Effector memory CD4-positive, alpha-beta T cell (primary cell): ENCODE results near the gene ATP8A2.

Source experiments
- DNase-seq, 3 donors: peaks; one replicate each; pipeline ENCODE4 v3.0.0-alpha.2; 2020
- H3K27ac ChIP-seq: 2 replicates; pipeline ENCODE4 v1.7.0; 2013; ENCODE audit warnings: mild to moderate bottlenecking, low read length, moderate library complexity; ENCODE audit not compliant: insufficient read depth, poor library complexity, severe bottlenecking
- H3K27me3 ChIP-seq: replicated peaks from 2 replicates; pipeline ENCODE4 v1.7.0; 2013; ENCODE audit warnings: mild to moderate bottlenecking, low read length; ENCODE audit not compliant: insufficient read depth, control insufficient read depth, poor library complexity, severe bottlenecking
- H3K36me3 ChIP-seq: 2 replicates; pipeline ENCODE4 v1.7.0; 2013; ENCODE audit warnings: mild to moderate bottlenecking, low read length, moderate library complexity; ENCODE audit not compliant: control insufficient read depth, insufficient read depth
- H3K4me1 ChIP-seq: 2 replicates; pipeline ENCODE4 v1.7.0; 2013; ENCODE audit warnings: low read length, mild to moderate bottlenecking; ENCODE audit not compliant: control insufficient read depth, insufficient read depth, poor library complexity, severe bottlenecking
- H3K4me3 ChIP-seq: 2 replicates; pipeline ENCODE4 v1.7.0; 2013; ENCODE audit warnings: low read length, low read depth, mild to moderate bottlenecking; ENCODE audit not compliant: insufficient read depth, poor library complexity, severe bottlenecking
- H3K9me3 ChIP-seq: 2 replicates; pipeline ENCODE4 v1.7.0; 2013; ENCODE audit warnings: mild to moderate bottlenecking, low read length, moderate library complexity; ENCODE audit not compliant: control insufficient read depth

Gene ATP8A2

DNA sequence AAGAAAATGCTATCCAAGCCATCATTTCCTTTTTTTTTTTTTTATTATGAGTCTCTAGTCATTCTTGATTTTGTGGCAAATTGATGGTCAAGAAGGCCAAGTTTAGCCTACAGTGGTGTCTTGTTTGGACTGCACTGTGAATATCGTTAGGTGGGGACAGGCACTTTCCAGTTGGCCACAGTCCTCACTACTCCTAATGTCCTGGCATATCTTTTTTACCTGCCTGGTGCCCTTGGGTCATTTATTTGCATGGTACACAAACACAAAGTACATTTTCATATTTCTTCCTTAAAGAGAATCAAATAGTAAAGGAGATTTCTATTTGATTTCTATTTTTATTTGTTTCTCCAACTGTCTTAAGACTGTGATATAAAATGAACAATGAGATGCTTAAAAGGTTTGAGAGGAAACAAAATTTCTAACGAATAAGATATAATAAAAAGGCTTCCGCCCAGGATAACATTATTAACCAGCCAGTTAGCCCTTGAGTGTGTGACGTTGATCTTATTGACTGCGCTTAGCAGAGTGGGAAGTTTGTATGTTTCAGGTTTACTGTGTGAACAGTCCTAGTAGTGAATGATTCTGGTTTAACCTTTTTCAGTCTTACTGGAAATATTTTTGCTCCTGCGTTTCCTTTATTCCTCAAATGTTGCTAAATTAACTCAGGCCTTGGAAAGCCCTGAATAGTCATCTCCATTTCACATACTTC lies 312.0 kb downstream of the ATP8A2 start:
- Histone ChIP-seq H3K4me3 (no peak overlapping the region), H3K36me3 (no peaks in the 10 kb centered on the region), H3K9me3 (no peaks in the 10 kb centered on the region), H3K27ac (no peak overlapping the region), H3K4me1 (no peaks in the 10 kb centered on the region), H3K27me3 (no peaks in the 10 kb centered on the region)
- no peak for DNase-seq

- no peak for DNase-seq
- H3K9me3 ChIP-seq: no peaks in the 10 kb centered on the region
Observed at GRCh38 chr13:25684491-25684890, 312.7 kb downstream of the ATP8A2 start.

GRCh38 chr13:25686831-25687470 lies 315.2 kb downstream of the ATP8A2 start:
- H3K27ac ChIP-seq: no peak overlapping the region
- no peak overlapping the region for H3K4me3 ChIP-seq
- no peaks in the 10 kb centered on the region for H3K4me1 ChIP-seq
- no peaks in the 10 kb centered on the region for H3K27me3 ChIP-seq
- no peaks in the 10 kb centered on the region for H3K36me3 ChIP-seq
- H3K9me3 ChIP-seq: no peaks in the 10 kb centered on the region
- DNase-seq: no peak

More at GRCh38 chr13:25684491-25684890, 312.7 kb downstream of the ATP8A2 start:
- H3K36me3 ChIP-seq: no peaks in the 10 kb centered on the region
- H3K4me3 ChIP-seq: no peak overlapping the region
- H3K27me3 ChIP-seq: no peaks in the 10 kb centered on the region
- no peak overlapping the region for H3K27ac ChIP-seq
- no peaks in the 10 kb centered on the region for H3K4me1 ChIP-seq

GRCh38 chr13:25687471-25688225 lies 315.9 kb downstream of the ATP8A2 start:
- Histone ChIP-seq H3K4me1 (no peaks in the 10 kb centered on the region), H3K36me3 (no peaks in the 10 kb centered on the region), H3K27me3 (no peaks in the 10 kb centered on the region), H3K9me3 (no peaks in the 10 kb centered on the region), H3K27ac (no peak overlapping the region), H3K4me3 (no peak overlapping the region)
- no peak for DNase-seq

DNA sequence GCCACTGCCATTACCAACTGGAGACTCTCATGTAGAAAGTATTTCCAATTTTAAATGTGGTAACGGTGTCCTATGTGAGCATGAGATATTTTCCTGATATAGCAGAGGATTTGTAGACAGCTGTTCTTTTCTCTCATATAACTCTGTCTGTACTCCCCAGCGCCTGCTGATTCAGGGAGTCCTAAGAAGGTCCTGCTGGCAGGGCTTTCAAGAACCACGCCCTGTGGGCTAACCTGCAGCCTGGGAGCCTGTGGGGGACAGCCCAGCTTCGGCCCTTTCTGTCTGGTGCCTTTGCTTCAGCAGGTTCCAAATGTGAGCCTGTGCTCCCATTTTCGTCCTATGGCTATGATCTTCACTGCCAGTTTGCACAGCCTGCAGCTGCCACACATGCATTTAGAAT lies 316.8 kb downstream of the ATP8A2 start:
- Histone ChIP-seq H3K27ac (no peak overlapping the region), H3K27me3 (no peaks in the 10 kb centered on the region), H3K4me1 (no peaks in the 10 kb centered on the region)

GRCh38 chr13:25689539-25689938 lies 317.8 kb downstream of the ATP8A2 start:
- H3K27me3 ChIP-seq: no peaks in the 10 kb centered on the region

More for the DNA sequence above, 316.8 kb downstream of the ATP8A2 start:
- Histone ChIP-seq H3K4me3 (no peak overlapping the region), H3K36me3 (no peaks in the 10 kb centered on the region), H3K9me3 (no peaks in the 10 kb centered on the region)
- no peak for DNase-seq

DNA sequence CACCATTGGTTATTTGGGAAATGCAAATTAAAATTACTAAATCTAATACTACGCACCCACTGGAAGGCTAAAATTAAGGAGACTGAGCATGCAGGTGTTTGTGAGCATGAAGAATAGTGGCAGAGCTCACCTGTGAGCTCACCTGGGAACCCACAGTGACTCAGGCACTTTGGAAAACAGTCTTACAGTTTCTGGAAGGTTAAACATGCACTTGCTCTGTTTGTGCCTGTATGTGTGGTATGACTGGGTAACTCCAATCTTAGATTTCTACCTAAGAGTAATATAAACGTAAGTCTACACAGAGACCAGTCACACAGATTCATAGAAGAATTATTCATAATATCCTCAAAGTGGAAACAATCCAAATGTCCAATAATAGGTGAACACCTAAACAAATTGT lies 318.8 kb downstream of the ATP8A2 start:
- Histone ChIP-seq H3K27ac (no peak overlapping the region), H3K4me1 (no peaks in the 10 kb centered on the region), H3K27me3 (no peaks in the 10 kb centered on the region), H3K4me3 (no peak overlapping the region), H3K9me3 (no peaks in the 10 kb centered on the region), H3K36me3 (no peaks in the 10 kb centered on the region)
- no peak for DNase-seq

More at GRCh38 chr13:25689539-25689938, 317.8 kb downstream of the ATP8A2 start:
- Histone ChIP-seq H3K4me3 (no peak overlapping the region), H3K27ac (no peak overlapping the region), H3K9me3 (no peaks in the 10 kb centered on the region), H3K4me1 (no peaks in the 10 kb centered on the region), H3K36me3 (no peaks in the 10 kb centered on the region)
- DNase-seq: no peak

- Histone ChIP-seq H3K4me3 (no peak overlapping the region), H3K27me3 (no peaks in the 10 kb centered on the region), H3K36me3 (no peaks in the 10 kb centered on the region), H3K9me3 (no peaks in the 10 kb centered on the region), H3K4me1 (no peaks in the 10 kb centered on the region), H3K27ac (no peak overlapping the region)
- no peak for DNase-seq
Observed at GRCh38 chr13:25691654-25692053, 319.9 kb downstream of the ATP8A2 start.

DNA sequence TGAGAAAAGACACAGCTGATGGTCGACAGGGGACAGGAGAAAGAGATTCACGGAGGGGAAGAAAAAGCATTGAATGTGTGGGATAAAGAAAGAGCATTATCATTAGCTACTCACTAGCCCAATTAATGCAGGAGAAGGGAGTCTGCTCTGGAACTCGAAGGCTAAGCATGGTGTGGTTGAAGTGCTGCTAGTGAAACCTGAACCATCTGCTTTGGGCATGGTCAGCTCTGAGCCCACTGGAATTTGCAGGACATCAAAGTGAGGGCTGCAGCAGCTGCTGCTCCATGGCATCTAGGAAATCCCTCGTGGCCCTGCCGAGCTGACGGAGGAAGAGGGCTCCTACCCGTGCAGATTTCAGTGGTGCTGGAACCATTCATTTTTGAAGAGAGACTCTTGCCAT lies 320.3 kb downstream of the ATP8A2 start:
- Histone ChIP-seq H3K9me3 (no peaks in the 10 kb centered on the region), H3K27ac (no peak overlapping the region), H3K4me1 (no peaks in the 10 kb centered on the region), H3K4me3 (no peak overlapping the region), H3K27me3 (no peaks in the 10 kb centered on the region), H3K36me3 (no peaks in the 10 kb centered on the region)
- no peak for DNase-seq

DNA sequence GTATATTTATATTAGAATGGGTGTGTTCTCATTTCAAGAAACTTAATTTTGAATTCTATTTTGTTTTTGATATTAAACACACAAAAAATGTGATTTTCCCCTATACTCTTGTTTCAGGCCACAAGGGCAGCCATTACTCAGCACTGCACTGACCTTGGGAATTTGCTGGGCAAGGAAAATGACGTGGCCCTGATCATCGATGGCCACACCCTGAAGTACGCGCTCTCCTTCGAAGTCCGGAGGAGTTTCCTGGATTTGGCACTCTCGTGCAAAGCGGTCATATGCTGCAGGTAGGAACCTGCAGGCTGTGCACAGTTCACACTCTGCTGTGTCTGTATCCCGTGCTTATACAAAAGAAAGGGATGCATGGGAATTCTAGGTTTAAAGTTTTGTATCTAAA lies 327.3 kb downstream of the ATP8A2 start:
- H3K27ac ChIP-seq: no peak overlapping the region
- no peaks in the 10 kb centered on the region for H3K36me3 ChIP-seq
- no peak for DNase-seq
- H3K27me3 ChIP-seq: no peaks in the 10 kb centered on the region
- H3K4me3 ChIP-seq: no peak overlapping the region
- no peaks in the 10 kb centered on the region for H3K9me3 ChIP-seq
- H3K4me1 ChIP-seq: no peaks in the 10 kb centered on the region
